H1 (cell line): Measurements from ENCODE around the gene ATAD3A. TPM values are rescaled to one million over a fixed set of nuclear protein-coding genes. Genes with fewer than 3 reads are reported as not detected.
"Not testable (repeated sequence)": the region's sequence is repeated elsewhere in the genome, so short reads cannot be mapped to it uniquely, and the experiment has no call there.

ENCODE experiments used
- CTCF ChIA-PET: fragments of 300-600 bp; sonication (Branson Sonifier 250); formaldehyde crosslinking; loops from one replicate; lab custom pipeline; 2021; ENCODE audit not compliant: partially characterized antibody; lab: Charles Lee
- POLR2A ChIA-PET: fragments of 300-600 bp; sonication (Branson Sonifier 250); formaldehyde crosslinking; loops from one replicate; lab custom pipeline; 2021; ENCODE audit warnings: inconsistent platforms; ENCODE audit not compliant: partially characterized antibody; lab: Charles Lee
- DNase-seq, 2 experiments: peaks; one replicate each; pipeline versions ENCODE4 v3.0.0 to v3.0.0-alpha.2; 2010 to 2022; ENCODE audit warnings: low spot score in 2 of 2, low read depth in 1 of 2, mixed read lengths in 1 of 2
- FAIRE-seq: peaks from 2 replicates; lab custom pipeline; 2011; peaks lifted over from hg19 to GRCh38; lab: Jason Lieb, UNC
- H2AFZ ChIP-seq: 2 replicates; pipeline ENCODE4 v1.8.1; 2012; ENCODE audit warnings: low read length, inconsistent platforms
- H2AK5ac ChIP-seq: 2 replicates; pipeline ENCODE4 v1.6.1; 2013; ENCODE audit warnings: low read depth, low read length
- H2BK120ac ChIP-seq: replicated peaks from 2 replicates; pipeline ENCODE3; 2013; ENCODE audit warnings: low read depth, low read length, inconsistent platforms
- H2BK12ac ChIP-seq: 2 replicates; pipeline ENCODE4 v1.6.1; 2013; ENCODE audit warnings: low read depth, low read length
- H2BK15ac ChIP-seq: 2 replicates; pipeline ENCODE4 v1.6.1; 2013; ENCODE audit warnings: low read length
- H2BK20ac ChIP-seq: 2 replicates; pipeline ENCODE4 v1.6.1; 2013; ENCODE audit warnings: low read length
- H2BK5ac ChIP-seq: 2 replicates; pipeline ENCODE4 v1.6.1; 2013; ENCODE audit warnings: low read depth, low read length
- H3K14ac ChIP-seq: 2 replicates; pipeline ENCODE4 v1.6.1; 2013; ENCODE audit warnings: inconsistent platforms; ENCODE audit not compliant: insufficient read length
- H3K18ac ChIP-seq: 2 replicates; pipeline ENCODE4 v1.6.1; 2013; ENCODE audit warnings: low read length; ENCODE audit errors: extremely low read depth
- H3K23ac ChIP-seq: 2 replicates; pipeline ENCODE4 v1.6.1; 2013; ENCODE audit warnings: inconsistent platforms; ENCODE audit not compliant: insufficient read length
- H3K23me2 ChIP-seq: 2 replicates; pipeline ENCODE4 v1.6.1; 2013; ENCODE audit warnings: low read depth, low read length
- H3K27ac ChIP-seq: 2 replicates; pipeline ENCODE4 v1.6.1; 2011; ENCODE audit warnings: low read depth, low read length, inconsistent platforms
- H3K27me3 ChIP-seq, 4 experiments: replicated peaks in 1 of 4; 1 replicate in 1 of 4; 2 replicates in 3 of 4; pipeline versions ENCODE4 v1.6.1 to v1.8.1; 2011 to 2013; ENCODE audit warnings: low read length in 3 of 4, mild to moderate bottlenecking in 3 of 4, inconsistent platforms in 2 of 4, mixed read lengths in 2 of 4, moderate library complexity in 1 of 4; ENCODE audit not compliant: control insufficient read depth in 3 of 4, insufficient read depth in 3 of 4; ENCODE audit errors: extremely low read depth in 1 of 4
- H3K36me3 ChIP-seq, 4 experiments: 2 replicates each; pipeline versions ENCODE4 v1.6.1 to v1.8.1; 2011 to 2013; ENCODE audit warnings: mild to moderate bottlenecking in 4 of 4, low read length in 3 of 4, moderate library complexity in 2 of 4, control low read depth in 1 of 4, inconsistent platforms in 1 of 4; ENCODE audit not compliant: insufficient read depth in 4 of 4, control insufficient read depth in 2 of 4
- H3K4ac ChIP-seq: replicated peaks from 2 replicates; pipeline ENCODE3; 2013; ENCODE audit warnings: low read length, low read depth, mixed read lengths, inconsistent platforms; ENCODE audit not compliant: insufficient read length
- H3K4me1 ChIP-seq, 4 experiments: replicated peaks in 1 of 4; 1 replicate in 1 of 4; 2 replicates in 3 of 4; pipeline versions ENCODE4 v1.6.1 to v1.8.1; 2011 to 2013; ENCODE audit warnings: low read length in 3 of 4, inconsistent platforms in 2 of 4, mixed read lengths in 1 of 4; ENCODE audit not compliant: insufficient read depth in 4 of 4, control insufficient read depth in 3 of 4
- H3K4me2 ChIP-seq, 2 experiments: 2 replicates each; pipeline versions ENCODE4 v1.6.1 to v1.8.1; 2011 to 2013; ENCODE audit warnings: low read depth in 2 of 2, low read length in 2 of 2, control low read depth in 1 of 2, inconsistent platforms in 1 of 2, mild to moderate bottlenecking in 1 of 2; ENCODE audit not compliant: insufficient read depth in 1 of 2
- H3K4me3 ChIP-seq, 4 experiments: fragments of 200-600, 300-600 bp in 1 of 4; sonication (generic), shearing (Covaris generic), sonication (Bioruptor Twin) in 1 of 4; 2 replicates each; pipeline versions ENCODE4 v1.5.1 to v1.8.1; 2011 to 2016; ENCODE audit warnings: low read length in 4 of 4, low read depth in 3 of 4, control low read depth in 2 of 4, inconsistent platforms in 2 of 4, mild to moderate bottlenecking in 2 of 4, mixed read lengths in 1 of 4, moderate library complexity in 1 of 4; ENCODE audit not compliant: insufficient read depth in 2 of 4; ENCODE audit errors: extremely low read depth in 1 of 4
- H3K56ac ChIP-seq: replicated peaks from 2 replicates; pipeline ENCODE3; 2013; ENCODE audit warnings: low read depth, mild to moderate bottlenecking, mixed read lengths, low read length, inconsistent platforms; ENCODE audit not compliant: insufficient read length
- H3K79me1 ChIP-seq: 2 replicates; pipeline ENCODE4 v1.6.1; 2013; ENCODE audit warnings: low read depth, low read length, control low read depth
- H3K79me2 ChIP-seq, 2 experiments: 2 replicates each; pipeline versions ENCODE4 v1.6.1 to v1.8.1; 2012 to 2013; ENCODE audit warnings: low read length in 2 of 2, mild to moderate bottlenecking in 2 of 2, inconsistent platforms in 1 of 2; ENCODE audit not compliant: insufficient read depth in 2 of 2, control insufficient read depth in 1 of 2
- H3K9ac ChIP-seq, 4 experiments: replicated peaks in 1 of 4; 1 replicate in 1 of 4; 2 replicates in 3 of 4; pipeline versions ENCODE4 v1.6.1 to v1.8.1; 2011 to 2013; ENCODE audit warnings: low read depth in 3 of 4, low read length in 3 of 4, control low read depth in 2 of 4, mild to moderate bottlenecking in 2 of 4, moderate library complexity in 2 of 4, inconsistent platforms in 1 of 4; ENCODE audit errors: extremely low read depth in 1 of 4
- H3K9me3 ChIP-seq, 2 experiments: 2 replicates each; pipeline versions ENCODE4 v1.6.1 to v1.8.1; 2012 to 2013; ENCODE audit warnings: mild to moderate bottlenecking in 2 of 2, moderate library complexity in 2 of 2, control low read depth in 1 of 2, inconsistent platforms in 1 of 2, low read depth in 1 of 2, low read length in 1 of 2, mixed read lengths in 1 of 2; ENCODE audit not compliant: insufficient read depth in 2 of 2
- H4K20me1 ChIP-seq, 2 experiments: replicated peaks in 1 of 2; 2 replicates each; pipeline versions ENCODE3 to v1.8.1; 2011 to 2013; ENCODE audit warnings: inconsistent platforms in 2 of 2, low read length in 2 of 2, mild to moderate bottlenecking in 1 of 2; ENCODE audit not compliant: insufficient read depth in 2 of 2, control insufficient read depth in 1 of 2
- H4K5ac ChIP-seq: 2 replicates; pipeline ENCODE4 v1.6.1; 2013; ENCODE audit warnings: low read length, low read depth, mixed read lengths, inconsistent platforms; ENCODE audit not compliant: insufficient read length
- H4K8ac ChIP-seq: 2 replicates; pipeline ENCODE4 v1.8.0; 2013; ENCODE audit warnings: mild to moderate bottlenecking, moderate library complexity, low read length, inconsistent platforms; ENCODE audit not compliant: insufficient read depth; ENCODE audit errors: extremely low read depth
- H4K91ac ChIP-seq: replicated peaks from 2 replicates; pipeline ENCODE3; 2013; ENCODE audit warnings: low read length, mixed read lengths, inconsistent platforms; ENCODE audit not compliant: insufficient read length
- WGBS, 2 experiments: shearing (Covaris generic) in 1 of 2; methylation state at CpG; one replicate each; pipeline versions ENCODE4 v1.1.6 to v1.1.7; 2013 to 2015; ENCODE audit warnings: low lambda C conversion rate in 2 of 2, mixed read lengths in 2 of 2, inconsistent platforms in 1 of 2, low coverage in 1 of 2, missing lambda C conversion rate in 1 of 2; ENCODE audit not compliant: insufficient replicate concordance in 2 of 2, insufficient coverage in 1 of 2, insufficient read length in 1 of 2; ENCODE audit errors: extremely low coverage in 1 of 2, missing lambda C conversion rate in 1 of 2; 5-methylcytosine and 5-hydroxymethylcytosine counted together
- polyA plus RNA-seq, 7 experiments: library from polyadenylated mRNA; depleted of rRNA in 3 of 7; stranded (reverse) in 5 of 7; unstranded in 2 of 7; fragments of >200 nt in 5 of 7; fragments of 200-250 nt in 2 of 7; gene quantifications; 1 replicate in 5 of 7; 2 replicates in 1 of 7; 4 replicates in 1 of 7; pipeline versions ENCODE4 v1.2.1 to v1.2.3, GENCODE V29; 2011 to 2013; ENCODE audit warnings: missing spikeins in 2 of 7, mixed read lengths in 2 of 7
- total RNA-seq: library from RNA; stranded (reverse); fragmentation: NEBNext Ultra II Directional; extraction: Animal tissue kit (Norgen Biotek cat#: 25700); gene quantifications from 2 replicates; pipeline ENCODE4 v1.2.1, GENCODE V29; 2021

Gene ATAD3A
- total and polyA plus RNA-seq, 2 of the 8 experiments (the other 6 are each of a cell fraction or from before 2014, with no cell fraction given) = 28.3 to 64.7 TPM

GRCh38 chr1:1522536-1522935 is 10.6 kb downstream of the ATAD3A start:
- H3K4me3 ChIP-seq, H2AFZ ChIP-seq, CTCF ChIA-PET, H2BK15ac ChIP-seq, DNase-seq, H2BK5ac ChIP-seq, H3K4ac ChIP-seq, POLR2A ChIA-PET, H3K79me2 ChIP-seq, H3K4me1 ChIP-seq, H3K27me3 ChIP-seq, H3K4me2 ChIP-seq, FAIRE-seq, H4K91ac ChIP-seq, H2BK120ac ChIP-seq, H3K9ac ChIP-seq, H3K18ac ChIP-seq, H3K56ac ChIP-seq, H3K23me2 ChIP-seq, H2BK12ac ChIP-seq, H3K9me3 ChIP-seq, H4K8ac ChIP-seq, H4K5ac ChIP-seq, H2BK20ac ChIP-seq, H3K27ac ChIP-seq, H3K79me1 ChIP-seq, H3K23ac ChIP-seq, H4K20me1 ChIP-seq, H2AK5ac ChIP-seq, H3K14ac ChIP-seq: not testable (repeated sequence)
- H3K36me3 ChIP-seq = peaks cover 8 to 46% (median 22%) of the 10 kb centered on the region in 4 experiments
- WGBS, 2 experiments = 89% methylated on average over 10 of the region's 30 CpGs; no CpG with 5 or more reads in 1 of the 2 experiments

- POLR2A ChIA-PET, H2AK5ac ChIP-seq, FAIRE-seq, H2BK15ac ChIP-seq, H3K23ac ChIP-seq, H3K56ac ChIP-seq, CTCF ChIA-PET, H3K79me1 ChIP-seq, H3K4me1 ChIP-seq, H3K9ac ChIP-seq, H4K91ac ChIP-seq, H3K9me3 ChIP-seq, H4K5ac ChIP-seq, H2BK120ac ChIP-seq, H3K14ac ChIP-seq, H2BK5ac ChIP-seq, H3K23me2 ChIP-seq, H2BK20ac ChIP-seq, H3K79me2 ChIP-seq, H3K4me2 ChIP-seq, H3K4me3 ChIP-seq, H3K27me3 ChIP-seq, DNase-seq, H2BK12ac ChIP-seq, H3K27ac ChIP-seq, H4K20me1 ChIP-seq, H4K8ac ChIP-seq, H3K4ac ChIP-seq, H2AFZ ChIP-seq, H3K18ac ChIP-seq: not testable (repeated sequence)
- peaks cover 5 to 43% (median 18%) of the 10 kb centered on the region in 4 experiments; a peak in 7 of 8 replicates for H3K36me3 ChIP-seq
- WGBS, 2 experiments = 99% methylated on average over 13 of the region's 31 CpGs; no CpG with 5 or more reads in 1 of the 2 experiments
These were observed 11.3 kb downstream of the ATAD3A start for GRCh38 chr1:1523226-1523625.
